NCI-H1436 (cell line): ENCODE results near the gene BSDC1.
A peak's percentile ranks its signal among the peaks of the same experiment; 100 is the strongest.
"Not testable (repeated sequence)": the region's sequence is repeated elsewhere in the genome, so short reads cannot be mapped to it uniquely, and the experiment has no call there.

ENCODE experiments used
- DNase-seq: peaks from one replicate; lab custom pipeline; 2025; lab: John Stamatoyannopoulos, UW

BSDC1 gene

GRCh38 chr1:32357614-32358013 is 36.6 kb downstream of the BSDC1 start:
- DNase-seq: no peak

GRCh38 chr1:32356478-32356877 is 37.8 kb downstream of the BSDC1 start:
- DNase-seq: no peak

GRCh38 chr1:32355778-32356177 is 38.5 kb downstream of the BSDC1 start:
- not testable (repeated sequence) for DNase-seq

- DNase-seq: no peak
Observed at GRCh38 chr1:32353886-32354570, 40.2 kb downstream of the BSDC1 start.

GRCh38 chr1:32353431-32353830 is 40.8 kb downstream of the BSDC1 start:
- DNase-seq: no peak

GRCh38 chr1:32352831-32353383 is 41.3 kb downstream of the BSDC1 start:
- DNase-seq: no peak

GRCh38 chr1:32352239-32352745 is 41.9 kb downstream of the BSDC1 start:
- DNase-seq: no peak

- peak; percentile 96 for DNase-seq
Observed at GRCh38 chr1:32351399-32352238, 42.6 kb downstream of the BSDC1 start.

- peak; percentile 73 for DNase-seq
Observed at GRCh38 chr1:32350785-32351398, 43.3 kb downstream of the BSDC1 start.

- DNase-seq: no peak
Observed at GRCh38 chr1:32349211-32349708, 45.0 kb downstream of the BSDC1 start.

GRCh38 chr1:32346532-32347157 is 47.6 kb downstream of the BSDC1 start:
- DNase-seq: no peak

GRCh38 chr1:32345289-32345827 is 48.9 kb downstream of the BSDC1 start:
- DNase-seq: no peak

- no peak for DNase-seq
Observed at GRCh38 chr1:32342704-32343103, 51.5 kb downstream of the BSDC1 start.

- DNase-seq: no peak
Observed at GRCh38 chr1:32341971-32342370, 52.3 kb downstream of the BSDC1 start.

- DNase-seq: no peak
Observed at GRCh38 chr1:32341186-32341757, 53.0 kb downstream of the BSDC1 start.

GRCh38 chr1:32339363-32339978 is 54.8 kb downstream of the BSDC1 start:
- no peak for DNase-seq

- DNase-seq: no peak
Observed at GRCh38 chr1:32338637-32339145, 55.5 kb downstream of the BSDC1 start.

- no peak for DNase-seq
Observed at GRCh38 chr1:32337855-32338636, 56.2 kb downstream of the BSDC1 start.

- peak; percentile 58 for DNase-seq
Observed at GRCh38 chr1:32336963-32337675, 57.1 kb downstream of the BSDC1 start.
